ENCODE data around the gene MYLK. TPM values are rescaled to one million over a fixed set of nuclear protein-coding genes. Genes with fewer than 3 reads are reported as not detected.

MYLK gene
- total and polyA plus RNA-seq, 9 donors, result 50.2 to 645 (median 205) TPM

GRCh38 chr3:123743121-123743520, 141.0 kb downstream of the MYLK start:
- Histone ChIP-seq H3K27ac (no peak overlapping the region), H3K4me1 (ENCODE audit: insufficient read depth) (peaks cover 6% of the 10 kb centered on the region), H3K27me3 (no peaks in the 10 kb centered on the region), H3K36me3 (no peaks in the 10 kb centered on the region), H3K4me3 (no peak overlapping the region), H3K9me3 (no peaks in the 10 kb centered on the region)
- TF ChIP-seq POLR2A (IDR thresholded peaks at IDR 0.05) (no peak), CTCF (IDR thresholded peaks at IDR 0.05) (no peak), EP300 (IDR thresholded peaks at IDR 0.05) (no peak)
- intact Hi-C loops (cut with DNase I), result no loop called here
- DNase-seq, result no peak

GRCh38 chr3:123741041-123741511, 143.1 kb downstream of the MYLK start:
- Histone ChIP-seq H3K4me3 (no peak overlapping the region), H3K27me3 (no peaks in the 10 kb centered on the region), H3K27ac (no peak overlapping the region), H3K9me3 (no peaks in the 10 kb centered on the region), H3K4me1 (ENCODE audit: insufficient read depth) (peaks cover 6% of the 10 kb centered on the region), H3K36me3 (no peaks in the 10 kb centered on the region)
- intact Hi-C loops (cut with DNase I), result no loop called here
- no peak for TF ChIP-seq CTCF (IDR thresholded peaks at IDR 0.05)
- TF ChIP-seq POLR2A (IDR thresholded peaks at IDR 0.05), result no peak
- TF ChIP-seq EP300 (IDR thresholded peaks at IDR 0.05), result no peak
- DNase-seq, result no peak
- WGBS, 3 donors, result 12 to 26% (median 14%) methylated on average over 3 of the region's 3 CpGs

- Histone ChIP-seq H3K27ac (no peak overlapping the region), H3K4me3 (no peak overlapping the region), H3K4me1 (ENCODE audit: insufficient read depth) (peaks cover 6% of the 10 kb centered on the region), H3K27me3 (no peaks in the 10 kb centered on the region), H3K36me3 (no peaks in the 10 kb centered on the region), H3K9me3 (no peaks in the 10 kb centered on the region)
- TF ChIP-seq POLR2A (IDR thresholded peaks at IDR 0.05) (no peak), EP300 (IDR thresholded peaks at IDR 0.05) (no peak), CTCF (IDR thresholded peaks at IDR 0.05) (no peak)
- intact Hi-C loops (cut with DNase I), result no loop called here
- no peak for DNase-seq
- WGBS, 3 donors, result 69 to 76% (median 73%) methylated on average over 6 of the region's 6 CpGs
These were observed 143.7 kb downstream of the MYLK start for GRCh38 chr3:123740391-123740822.

GRCh38 chr3:123739754-123740153, 144.4 kb downstream of the MYLK start:
- 58 to 71% (median 68%) methylated on average over 2 of the region's 2 CpGs for WGBS, 3 donors
- TF ChIP-seq POLR2A (IDR thresholded peaks at IDR 0.05), result no peak
- TF ChIP-seq EP300 (IDR thresholded peaks at IDR 0.05), result no peak
- no peak for TF ChIP-seq CTCF (IDR thresholded peaks at IDR 0.05)
- no peaks in the 10 kb centered on the region for H3K36me3 ChIP-seq
- no peak overlapping the region for H3K27ac ChIP-seq
- peaks cover 6% of the 10 kb centered on the region for H3K4me1 ChIP-seq (ENCODE audit: insufficient read depth)
- H3K27me3 ChIP-seq, result no peaks in the 10 kb centered on the region
- no peaks in the 10 kb centered on the region for H3K9me3 ChIP-seq
- intact Hi-C loops (cut with DNase I), result no loop called here
- no peak for DNase-seq
- H3K4me3 ChIP-seq, result no peak overlapping the region
